T-helper 1 cell (primary cell): ENCODE measurements around the gene LCK.
"Not testable (repeated sequence)": the region's sequence is repeated elsewhere in the genome, so short reads cannot be mapped to it uniquely, and the experiment has no call there.

ENCODE experiments used
- DNase-seq, 5 donors: peaks; one replicate each; pipeline ENCODE4 v3.0.0-alpha.2; 2012 to 2020

LCK gene

GRCh38 chr1:32274646-32275340, 23.7 kb downstream of the LCK start:
- no peak for DNase-seq

GRCh38 chr1:32275424-32275823, 24.4 kb downstream of the LCK start:
- DNase-seq, result no peak

GRCh38 chr1:32276032-32276782, 25.1 kb downstream of the LCK start:
- DNase-seq, result no peak

- not testable (repeated sequence) for DNase-seq
These were observed 33.7 kb downstream of the LCK start for GRCh38 chr1:32284777-32285176.

DNA sequence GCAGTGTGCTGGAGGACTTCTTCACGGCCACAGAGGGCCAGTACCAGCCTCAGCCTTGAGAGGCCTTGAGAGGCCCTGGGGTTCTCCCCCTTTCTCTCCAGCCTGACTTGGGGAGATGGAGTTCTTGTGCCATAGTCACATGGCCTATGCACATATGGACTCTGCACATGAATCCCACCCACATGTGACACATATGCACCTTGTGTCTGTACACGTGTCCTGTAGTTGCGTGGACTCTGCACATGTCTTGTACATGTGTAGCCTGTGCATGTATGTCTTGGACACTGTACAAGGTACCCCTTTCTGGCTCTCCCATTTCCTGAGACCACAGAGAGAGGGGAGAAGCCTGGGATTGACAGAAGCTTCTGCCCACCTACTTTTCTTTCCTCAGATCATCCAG, 34.6 kb downstream of the LCK start:
- no peak for DNase-seq

GRCh38 chr1:32286763-32287162, 35.7 kb downstream of the LCK start:
- no peak for DNase-seq

DNA sequence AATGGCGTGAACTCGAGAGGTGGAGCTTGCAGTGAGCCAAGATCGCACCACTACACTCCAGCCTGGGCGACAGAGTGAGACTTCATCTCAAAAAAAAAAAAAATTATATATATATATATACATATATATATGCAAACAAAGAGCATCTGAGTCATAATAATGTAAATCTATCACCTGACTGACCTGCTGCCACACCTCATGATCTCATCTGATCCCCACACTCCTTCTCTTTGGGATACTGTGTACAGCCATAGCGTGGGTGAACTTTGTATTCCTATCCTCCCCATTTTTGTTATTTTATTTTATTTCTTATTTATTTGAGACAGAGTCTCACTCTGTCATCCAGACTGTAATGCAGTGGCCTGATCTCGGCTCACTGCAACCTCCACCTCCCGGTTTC, 38.2 kb downstream of the LCK start:
- DNase-seq, result no peak

- DNase-seq, result no peak
These were observed 40.2 kb downstream of the LCK start for GRCh38 chr1:32291145-32291707.

DNA sequence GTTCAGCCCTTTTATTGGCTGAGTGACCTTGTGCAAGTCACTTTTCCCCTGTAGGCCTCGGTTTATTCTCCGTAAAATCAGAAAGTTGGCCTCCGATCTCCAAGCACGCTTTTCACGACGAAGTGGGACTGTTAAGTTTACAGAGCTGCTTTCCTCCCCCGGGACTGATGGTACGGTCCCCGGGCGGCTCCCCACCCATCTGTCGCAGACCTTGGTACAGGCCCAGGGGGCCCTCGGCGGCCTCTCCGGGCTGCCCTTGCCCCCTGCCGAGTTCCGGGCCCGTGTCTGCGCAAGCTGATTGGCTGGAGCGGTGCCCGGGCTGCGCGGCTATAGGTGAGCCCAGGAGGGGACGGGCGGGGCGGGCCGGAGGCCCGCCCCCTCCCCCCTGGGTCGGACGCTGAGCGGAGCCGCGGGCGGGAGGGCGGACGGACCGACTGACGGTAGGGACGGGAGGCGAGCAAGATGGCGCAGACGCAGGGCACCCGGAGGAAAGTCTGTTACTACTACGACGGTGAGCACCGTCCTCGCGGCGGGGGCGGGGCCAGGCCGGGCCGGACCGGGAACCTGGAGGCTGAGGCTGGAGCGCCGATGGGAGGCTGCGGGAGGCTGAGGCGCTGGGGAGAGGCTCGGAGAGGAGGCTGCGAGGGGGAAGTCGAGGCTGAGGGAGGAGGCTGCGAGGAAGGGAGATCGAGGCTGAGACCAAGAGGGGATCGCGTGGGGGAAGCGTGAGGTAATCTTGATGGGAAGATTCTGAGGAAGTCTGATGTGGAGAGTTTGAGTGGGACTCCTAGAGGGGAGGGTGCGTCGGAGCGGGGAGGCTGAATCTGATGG, 40.9 kb downstream of the LCK start, which contains the start of gene HDAC1:
Gene HDAC1 (plus strand): TSS at position 376 of the 831 bp plus-strand sequence. CDS start 87 bp downstream, at position 463.
- DNase-seq, result peak; percentile 93 to 98 (median 95)

- DNase-seq, result not testable (repeated sequence)
These were observed 47.1 kb downstream of the LCK start for GRCh38 chr1:32298211-32298610.

DNA sequence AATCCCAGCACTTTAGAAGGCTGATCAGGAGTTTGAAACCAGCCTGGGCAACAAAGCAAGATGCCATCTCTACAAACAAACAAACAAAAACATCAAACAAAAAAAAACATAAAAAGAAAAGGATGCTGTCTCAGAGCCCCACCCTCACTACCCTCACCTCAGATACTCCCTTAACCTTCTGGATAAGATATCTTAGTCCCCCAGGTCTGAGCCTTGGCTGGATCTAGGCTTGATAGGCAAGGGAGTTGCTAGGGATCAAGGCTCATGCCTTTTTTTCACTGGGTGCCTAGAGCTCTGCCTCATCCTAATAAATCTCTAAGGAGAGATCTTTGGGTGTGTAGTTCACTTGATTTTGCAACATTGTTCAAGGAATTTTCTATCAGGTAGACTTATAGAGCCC, 48.3 kb downstream of the LCK start:
- DNase-seq, result no peak

- no peak for DNase-seq
These were observed 52.3 kb downstream of the LCK start for GRCh38 chr1:32303358-32303757.

DNA sequence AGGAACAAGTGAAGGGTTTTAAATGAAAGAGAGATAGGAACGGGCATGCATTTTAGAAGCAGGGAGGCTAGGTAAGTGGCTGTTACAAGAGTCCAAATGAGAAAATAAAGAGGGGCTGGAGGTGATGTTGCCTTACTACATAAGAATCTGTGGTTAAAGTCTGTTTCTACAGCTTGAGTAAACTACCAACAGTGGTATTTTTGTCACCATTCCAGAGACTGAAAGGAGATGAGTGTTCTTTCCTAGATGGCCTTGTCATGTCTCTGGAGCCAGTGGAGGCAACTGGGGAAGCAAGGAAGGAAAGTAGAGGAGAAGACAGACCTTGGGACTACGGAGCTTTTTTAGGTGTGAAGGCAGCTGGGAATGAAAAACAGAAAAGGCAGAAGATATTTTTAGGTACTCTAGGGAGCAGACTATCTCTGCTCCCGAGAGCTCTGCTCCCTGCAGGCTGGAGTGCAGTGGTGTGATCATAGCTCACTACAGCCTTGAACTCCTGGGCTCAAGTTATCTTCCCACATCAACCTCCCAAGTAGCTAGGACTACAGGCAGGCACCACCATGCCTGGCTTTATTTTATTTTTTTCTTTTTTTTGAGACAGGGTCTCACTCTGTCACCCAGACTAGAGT, 53.0 kb downstream of the LCK start:
- DNase-seq, result no peak

DNA sequence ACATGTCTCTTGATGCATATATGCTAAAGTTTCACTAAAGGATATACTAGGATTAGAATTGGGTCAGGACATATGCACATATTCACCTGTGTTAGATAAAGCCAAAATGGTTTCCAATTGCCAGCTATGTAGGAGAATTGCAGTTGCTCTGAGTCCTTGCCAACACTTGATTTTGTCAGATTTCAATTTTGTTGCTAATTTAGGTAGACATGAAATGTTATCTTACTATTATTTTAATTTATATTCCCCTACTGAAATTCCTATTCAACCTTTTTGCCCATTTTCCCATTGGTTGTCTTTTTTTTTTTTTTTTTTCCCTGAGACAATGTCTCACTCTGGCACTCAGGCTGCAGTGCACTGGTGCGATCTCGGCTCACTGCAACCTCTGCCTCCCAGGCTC, 54.2 kb downstream of the LCK start:
- DNase-seq, result no peak

- DNase-seq, result no peak
These were observed 56.3 kb downstream of the LCK start for GRCh38 chr1:32307324-32307723.

DNA sequence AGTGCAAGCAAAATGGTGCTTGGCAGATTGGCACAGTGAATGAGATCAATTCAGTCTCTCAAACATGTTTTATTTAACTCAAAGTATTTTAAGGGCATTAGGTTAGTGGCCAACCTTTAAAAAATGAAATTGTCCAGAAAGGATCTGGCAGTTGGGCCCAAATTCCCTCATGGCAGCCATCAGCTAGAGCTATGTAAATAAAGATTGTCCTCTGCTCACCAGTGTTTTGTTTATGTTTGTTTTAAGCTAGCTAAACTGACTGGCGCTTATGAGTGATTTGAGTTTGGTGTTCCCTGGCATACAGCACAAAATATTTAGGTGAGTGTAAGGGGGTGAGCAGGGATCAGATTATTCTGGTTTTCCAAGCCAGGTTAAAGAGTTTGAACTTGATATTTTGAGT, 58.9 kb downstream of the LCK start:
- DNase-seq, result no peak

- DNase-seq, result no peak
These were observed 60.8 kb downstream of the LCK start for GRCh38 chr1:32311709-32312393.

GRCh38 chr1:32316903-32317277, 65.8 kb downstream of the LCK start:
- no peak for DNase-seq

DNA sequence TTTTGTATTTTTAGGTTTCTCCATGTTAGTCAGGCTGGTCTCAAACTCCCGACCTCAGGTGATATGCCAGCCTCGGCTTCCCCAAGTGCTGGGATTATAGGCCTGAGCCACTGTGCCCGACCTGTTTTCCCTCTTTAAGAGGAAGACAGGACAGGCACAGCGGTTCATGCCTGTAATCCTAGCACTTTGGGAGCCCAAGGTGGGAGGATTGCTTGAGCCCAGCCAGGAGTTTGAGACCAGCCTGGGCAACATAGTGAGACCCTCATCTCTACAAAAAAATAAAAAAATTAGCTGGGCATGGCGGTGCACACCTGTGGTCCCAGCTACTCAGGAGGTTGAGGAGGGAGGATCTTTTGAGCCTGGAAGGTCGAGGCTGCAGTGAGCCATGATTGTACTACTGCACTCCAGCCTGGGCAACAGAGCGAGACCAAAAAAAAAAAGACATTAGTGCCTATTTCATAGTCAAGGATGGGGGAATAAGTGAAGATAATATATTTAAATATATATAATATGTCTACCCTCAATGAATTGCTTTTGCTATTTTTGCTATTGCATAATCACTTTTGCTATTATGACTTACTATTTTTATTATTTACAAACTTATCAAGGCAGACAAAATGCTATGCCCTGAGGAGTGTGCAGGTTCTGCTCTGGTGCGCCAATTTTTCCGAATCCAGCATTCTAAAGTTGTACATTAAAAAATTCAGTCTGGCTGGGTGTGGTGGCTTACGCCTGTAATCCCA, 67.2 kb downstream of the LCK start:
- no peak for DNase-seq

GRCh38 chr1:32321712-32322291, 70.7 kb downstream of the LCK start:
- peak in 2 of 5 donors; percentile 30 to 57 for DNase-seq

- no peak for DNase-seq
These were observed 76.1 kb downstream of the LCK start for GRCh38 chr1:32327204-32327603.
